ENCODE data around the gene NFE2. TPM values are rescaled to one million over a fixed set of nuclear protein-coding genes. Genes with fewer than 3 reads are reported as not detected.

NFE2 gene
- total and polyA plus RNA-seq, 4 donors: 0.44 to 155 (median 1.2) TPM

DNA sequence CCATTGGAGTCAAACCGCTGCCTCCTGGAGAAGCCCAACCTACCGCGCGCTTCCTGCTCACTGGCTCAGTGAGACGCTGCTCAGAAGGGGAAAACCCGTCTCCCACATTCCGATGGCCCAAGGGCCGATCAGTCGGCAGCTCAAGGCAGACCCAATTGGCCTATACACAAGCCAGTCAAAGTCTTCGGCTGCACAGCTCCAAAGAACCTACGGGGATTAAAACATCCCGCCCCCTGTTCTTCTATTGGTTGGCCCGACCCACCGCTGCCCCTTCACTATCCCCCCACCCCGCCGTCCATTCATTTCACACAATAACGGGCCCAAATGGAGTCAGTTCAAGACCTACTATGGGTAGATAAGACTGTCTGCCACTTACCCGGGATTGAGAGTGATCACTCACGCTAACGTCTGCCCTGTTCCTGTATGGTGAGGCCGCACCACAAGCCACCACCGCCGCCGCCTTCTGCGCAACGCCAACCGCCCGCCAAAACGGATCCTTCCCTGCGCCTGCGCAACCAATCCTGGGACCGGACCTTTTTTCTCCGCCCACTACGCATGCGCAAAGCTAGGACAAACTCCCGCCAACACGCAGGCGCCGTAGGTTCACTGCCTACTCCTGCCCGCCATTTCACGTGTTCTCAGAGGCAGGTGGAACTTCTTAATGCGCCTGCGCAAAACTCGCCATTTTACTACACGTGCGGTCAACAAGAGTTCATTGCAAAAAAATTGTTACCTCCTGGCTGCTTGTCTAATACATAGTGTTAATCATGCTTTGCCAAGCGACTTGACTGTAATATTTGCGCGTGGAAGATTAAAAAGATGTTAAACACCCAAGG lies 21.0 kb downstream of the NFE2 start, which contains the start of gene CBX5:
Gene CBX5, minus strand, starts transcription at position 491 of the 836 bp plus-strand sequence. CDS start 22,472 bp downstream, outside the sequence.
- DNase-seq (ENCODE audit: low spot score): peak; percentile 98
- peak within 1 kb of the TSS; percentile 89 to 94 for H3K27ac ChIP-seq (ENCODE audit: low read depth in 1 of 2, low read length in 2 of 2)
- TF ChIP-seq JUND (IDR thresholded peaks at IDR 0.05) (no peak), YY1 (IDR thresholded peaks at IDR 0.05) (peak; percentile 99), RAD21 (IDR thresholded peaks at IDR 0.05) (peak in 1 of 2 donors; percentile 47), HNF4A (conservative IDR thresholded peaks at IDR 0.05) (peak in 1 of 2 donors; percentile 41), TAF1 (conservative IDR thresholded peaks at IDR 0.05) (peak; percentile 93), SP1 (IDR thresholded peaks at IDR 0.05) (peak; percentile 83), RXRA (IDR thresholded peaks at IDR 0.05) (peak; percentile 53 to 66), NR2F2 (IDR thresholded peaks at IDR 0.05) (no peak), FOXA2 (IDR thresholded peaks at IDR 0.05) (no peak)
- TF ChIP-seq, protein P1, sequence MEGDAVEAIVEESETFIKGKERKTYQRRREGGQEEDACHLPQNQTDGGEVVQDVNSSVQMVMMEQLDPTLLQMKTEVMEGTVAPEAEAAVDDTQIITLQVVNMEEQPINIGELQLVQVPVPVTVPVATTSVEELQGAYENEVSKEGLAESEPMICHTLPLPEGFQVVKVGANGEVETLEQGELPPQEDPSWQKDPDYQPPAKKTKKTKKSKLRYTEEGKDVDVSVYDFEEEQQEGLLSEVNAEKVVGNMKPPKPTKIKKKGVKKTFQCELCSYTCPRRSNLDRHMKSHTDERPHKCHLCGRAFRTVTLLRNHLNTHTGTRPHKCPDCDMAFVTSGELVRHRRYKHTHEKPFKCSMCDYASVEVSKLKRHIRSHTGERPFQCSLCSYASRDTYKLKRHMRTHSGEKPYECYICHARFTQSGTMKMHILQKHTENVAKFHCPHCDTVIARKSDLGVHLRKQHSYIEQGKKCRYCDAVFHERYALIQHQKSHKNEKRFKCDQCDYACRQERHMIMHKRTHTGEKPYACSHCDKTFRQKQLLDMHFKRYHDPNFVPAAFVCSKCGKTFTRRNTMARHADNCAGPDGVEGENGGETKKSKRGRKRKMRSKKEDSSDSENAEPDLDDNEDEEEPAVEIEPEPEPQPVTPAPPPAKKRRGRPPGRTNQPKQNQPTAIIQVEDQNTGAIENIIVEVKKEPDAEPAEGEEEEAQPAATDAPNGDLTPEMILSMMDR (IDR thresholded peaks at IDR 0.05; ENCODE audit: low read depth, low read length, missing input control): no peak
- TF ChIP-seq, protein P2, sequence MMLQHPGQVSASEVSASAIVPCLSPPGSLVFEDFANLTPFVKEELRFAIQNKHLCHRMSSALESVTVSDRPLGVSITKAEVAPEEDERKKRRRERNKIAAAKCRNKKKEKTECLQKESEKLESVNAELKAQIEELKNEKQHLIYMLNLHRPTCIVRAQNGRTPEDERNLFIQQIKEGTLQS (IDR thresholded peaks at IDR 0.05): no peak
- TF ChIP-seq, protein P3, sequence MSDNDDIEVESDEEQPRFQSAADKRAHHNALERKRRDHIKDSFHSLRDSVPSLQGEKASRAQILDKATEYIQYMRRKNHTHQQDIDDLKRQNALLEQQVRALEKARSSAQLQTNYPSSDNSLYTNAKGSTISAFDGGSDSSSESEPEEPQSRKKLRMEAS (IDR thresholded peaks at IDR 0.05): peak; percentile 88
- TF ChIP-seq, protein P4, sequence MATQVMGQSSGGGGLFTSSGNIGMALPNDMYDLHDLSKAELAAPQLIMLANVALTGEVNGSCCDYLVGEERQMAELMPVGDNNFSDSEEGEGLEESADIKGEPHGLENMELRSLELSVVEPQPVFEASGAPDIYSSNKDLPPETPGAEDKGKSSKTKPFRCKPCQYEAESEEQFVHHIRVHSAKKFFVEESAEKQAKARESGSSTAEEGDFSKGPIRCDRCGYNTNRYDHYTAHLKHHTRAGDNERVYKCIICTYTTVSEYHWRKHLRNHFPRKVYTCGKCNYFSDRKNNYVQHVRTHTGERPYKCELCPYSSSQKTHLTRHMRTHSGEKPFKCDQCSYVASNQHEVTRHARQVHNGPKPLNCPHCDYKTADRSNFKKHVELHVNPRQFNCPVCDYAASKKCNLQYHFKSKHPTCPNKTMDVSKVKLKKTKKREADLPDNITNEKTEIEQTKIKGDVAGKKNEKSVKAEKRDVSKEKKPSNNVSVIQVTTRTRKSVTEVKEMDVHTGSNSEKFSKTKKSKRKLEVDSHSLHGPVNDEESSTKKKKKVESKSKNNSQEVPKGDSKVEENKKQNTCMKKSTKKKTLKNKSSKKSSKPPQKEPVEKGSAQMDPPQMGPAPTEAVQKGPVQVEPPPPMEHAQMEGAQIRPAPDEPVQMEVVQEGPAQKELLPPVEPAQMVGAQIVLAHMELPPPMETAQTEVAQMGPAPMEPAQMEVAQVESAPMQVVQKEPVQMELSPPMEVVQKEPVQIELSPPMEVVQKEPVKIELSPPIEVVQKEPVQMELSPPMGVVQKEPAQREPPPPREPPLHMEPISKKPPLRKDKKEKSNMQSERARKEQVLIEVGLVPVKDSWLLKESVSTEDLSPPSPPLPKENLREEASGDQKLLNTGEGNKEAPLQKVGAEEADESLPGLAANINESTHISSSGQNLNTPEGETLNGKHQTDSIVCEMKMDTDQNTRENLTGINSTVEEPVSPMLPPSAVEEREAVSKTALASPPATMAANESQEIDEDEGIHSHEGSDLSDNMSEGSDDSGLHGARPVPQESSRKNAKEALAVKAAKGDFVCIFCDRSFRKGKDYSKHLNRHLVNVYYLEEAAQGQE (IDR thresholded peaks at IDR 0.05): peak; percentile 77
- TF ChIP-seq, protein P5, sequence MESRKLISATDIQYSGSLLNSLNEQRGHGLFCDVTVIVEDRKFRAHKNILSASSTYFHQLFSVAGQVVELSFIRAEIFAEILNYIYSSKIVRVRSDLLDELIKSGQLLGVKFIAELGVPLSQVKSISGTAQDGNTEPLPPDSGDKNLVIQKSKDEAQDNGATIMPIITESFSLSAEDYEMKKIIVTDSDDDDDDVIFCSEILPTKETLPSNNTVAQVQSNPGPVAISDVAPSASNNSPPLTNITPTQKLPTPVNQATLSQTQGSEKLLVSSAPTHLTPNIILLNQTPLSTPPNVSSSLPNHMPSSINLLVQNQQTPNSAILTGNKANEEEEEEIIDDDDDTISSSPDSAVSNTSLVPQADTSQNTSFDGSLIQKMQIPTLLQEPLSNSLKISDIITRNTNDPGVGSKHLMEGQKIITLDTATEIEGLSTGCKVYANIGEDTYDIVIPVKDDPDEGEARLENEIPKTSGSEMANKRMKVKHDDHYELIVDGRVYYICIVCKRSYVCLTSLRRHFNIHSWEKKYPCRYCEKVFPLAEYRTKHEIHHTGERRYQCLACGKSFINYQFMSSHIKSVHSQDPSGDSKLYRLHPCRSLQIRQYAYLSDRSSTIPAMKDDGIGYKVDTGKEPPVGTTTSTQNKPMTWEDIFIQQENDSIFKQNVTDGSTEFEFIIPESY (IDR thresholded peaks at IDR 0.05): peak; percentile 48
- H3K9ac ChIP-seq (ENCODE audit: low read depth in 1 of 2, low read length in 2 of 2): peak within 1 kb of the TSS; percentile 73 to 90
- peaks cover 7 to 29% (median 22%) of the 10 kb centered on the region in 4 donors for H3K36me3 ChIP-seq (ENCODE audit: control insufficient read depth in 4 of 4, insufficient read depth in 3 of 4, low read depth in 1 of 4, low read length in 3 of 4)
- H3K4me3 ChIP-seq (ENCODE audit: low read depth in 1 of 3, low read length in 3 of 3): peak within 1 kb of the TSS; percentile 53 to 95 (median 86)
- WGBS: under 1% methylated on average over 49 of the region's 49 CpGs
- H3K9me3 ChIP-seq (ENCODE audit: control insufficient read depth in 4 of 4, low read length in 3 of 4): no peaks in the 10 kb centered on the region
- H3K27me3 ChIP-seq (ENCODE audit: control insufficient read depth in 4 of 4, insufficient read depth in 4 of 4, low read length in 3 of 4): no peaks in the 10 kb centered on the region
- H3K4me1 ChIP-seq (ENCODE audit: control insufficient read depth in 4 of 4, insufficient read depth in 4 of 4, low read length in 3 of 4): peaks cover 0 to 46% (median 36%) of the 10 kb centered on the region in 4 donors
